ENCODE results near the gene PLAAT5. TPM values are rescaled to one million over a fixed set of nuclear protein-coding genes. Genes with fewer than 3 reads are reported as not detected.
"Not testable (repeated sequence)": the region's sequence is repeated elsewhere in the genome, so short reads cannot be mapped to it uniquely, and the experiment has no call there.

The PLAAT5 gene
- total and polyA plus RNA-seq, 2 of the 13 experiments (the other 11 are each of a cell fraction or from before 2014, with no cell fraction given), result not detected

- no peak for FAIRE-seq
- Histone ChIP-seq H4K20me1 (ENCODE audit: insufficient read depth, low read length) (no peaks in the 10 kb centered on the region), H3K9me3 (ENCODE audit: low read length) (no peaks in the 10 kb centered on the region), H3K27ac (ENCODE audit: extremely low read length, insufficient read depth, low read length) (no peak overlapping the region), H3K9ac (ENCODE audit: insufficient read depth, low read depth, low read length) (no peak overlapping the region), H3K4me1 (ENCODE audit: insufficient read depth, low read length) (peaks cover 30% of the 10 kb centered on the region), H3K79me2 (ENCODE audit: insufficient read depth, low read length) (no peaks in the 10 kb centered on the region), H3K4me3 (replicated peaks in 1 of 3; ENCODE audit: insufficient read depth in 1 of 3, low read depth in 2 of 3, low read length in 3 of 3) (no peak overlapping the region), H3K36me3 (replicated peaks in 1 of 2; ENCODE audit: control insufficient read depth in 1 of 2, insufficient read depth in 2 of 2, low read length in 2 of 2) (no peaks in the 10 kb centered on the region), H3K4me2 (ENCODE audit: low read depth, low read length) (no peak overlapping the region), H2AFZ (ENCODE audit: low read length) (no peak overlapping the region), H3K27me3 (ENCODE audit: control insufficient read depth in 1 of 2, insufficient read depth in 2 of 2, low read length in 2 of 2) (0 out of 5 replicates have a peak, but pooled peaks cover 0 to 17% of the 10 kb centered on the region in 2 experiments)
- no peak for DNase-seq (ENCODE audit: low spot score)
- ATAC-seq, result no peak
- no peak for TF ChIP-seq ZNF703 (CRISPR knock-in tag; IDR thresholded peaks at IDR 0.05; ENCODE audit: borderline replicate concordance)
- TF ChIP-seq SMARCC2 (IDR thresholded peaks at IDR 0.05), result no peak
- no peak for TF ChIP-seq ZNF121 (CRISPR knock-in tag; IDR thresholded peaks at IDR 0.05)
- TF ChIP-seq ZNF616 (CRISPR knock-in tag; IDR thresholded peaks at IDR 0.05; ENCODE audit: low read depth), result no peak
- no peak for TF ChIP-seq EHMT2 (IDR thresholded peaks at IDR 0.05; ENCODE audit: borderline replicate concordance, low read depth, low read length)
- TF ChIP-seq ZNF510 (CRISPR knock-in tag; IDR thresholded peaks at IDR 0.05; ENCODE audit: low read depth), result no peak
- BruUV-seq (replicated peaks), result no TSS peak
- ChIA-PET POLR2A (no interaction called here), CTCF (ENCODE audit: low intra/inter-chr PET ratio, low total read pairs) (no interaction called here)
- in situ Hi-C loops (cut with HindIII; ENCODE audit: extremely low pct_ligation_motif_present, low pct_unique_long_range_greater_than_20kb) (no loop called here), intact Hi-C loops (cut with micrococcal nuclease; ENCODE audit: unreplicated experiment) (no loop called here)
- WGBS (ENCODE audit: low lambda C conversion rate), result 62% methylated on average over 2 of the region's 2 CpGs
Measured at GRCh38 chr11:63532117-63532516, 41.1 kb upstream of the PLAAT5 start.

DNA sequence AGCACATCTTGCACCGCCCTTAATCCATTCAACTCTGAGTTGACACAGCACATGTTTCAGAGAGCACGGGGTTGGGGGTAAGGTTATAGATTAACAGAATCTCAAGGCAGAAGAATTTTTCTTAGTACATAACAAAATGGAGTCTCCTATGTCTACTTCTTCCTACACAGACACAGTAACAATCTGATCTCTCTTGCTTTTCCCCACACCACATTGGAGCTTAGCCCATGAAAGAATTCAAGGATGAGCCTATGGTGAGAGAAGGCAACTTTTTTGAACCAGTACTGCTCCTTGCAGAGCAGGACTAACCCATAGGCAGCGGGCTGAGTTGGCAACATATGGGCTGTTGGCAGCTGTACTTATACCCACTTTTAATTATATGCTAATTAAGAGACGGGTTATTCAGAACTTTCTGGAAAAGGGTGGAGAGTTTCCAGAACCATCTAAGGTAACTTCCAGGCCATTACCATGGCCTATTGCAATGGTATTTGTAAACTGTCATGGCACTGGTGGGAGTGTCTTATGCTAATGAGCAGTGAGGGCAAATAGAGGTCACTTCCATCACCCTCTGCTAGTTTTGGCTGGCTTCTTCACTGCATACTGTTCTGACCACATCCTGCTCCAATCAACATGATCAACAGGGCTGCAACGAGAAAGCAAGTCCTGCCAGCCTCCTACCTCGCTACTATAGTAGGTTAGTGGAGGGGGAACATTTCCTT lies 40.3 kb upstream of the PLAAT5 start:
- H4K20me1 ChIP-seq (ENCODE audit: insufficient read depth, low read length); H3K9me3 ChIP-seq (ENCODE audit: low read length); H3K4me2 ChIP-seq (ENCODE audit: low read depth, low read length); H2AFZ ChIP-seq (ENCODE audit: low read length); H3K27ac ChIP-seq (ENCODE audit: extremely low read length, insufficient read depth, low read length); H3K79me2 ChIP-seq (ENCODE audit: insufficient read depth, low read length); FAIRE-seq; DNase-seq (ENCODE audit: low spot score); ATAC-seq; H3K36me3 ChIP-seq (replicated peaks in 1 of 2; ENCODE audit: control insufficient read depth in 1 of 2, insufficient read depth in 2 of 2, low read length in 2 of 2); BruUV-seq (replicated peaks); H3K4me3 ChIP-seq (replicated peaks in 1 of 3; ENCODE audit: insufficient read depth in 1 of 3, low read depth in 2 of 3, low read length in 3 of 3); H3K9ac ChIP-seq (ENCODE audit: insufficient read depth, low read depth, low read length); in situ Hi-C loops (cut with HindIII; ENCODE audit: extremely low pct_ligation_motif_present, low pct_unique_long_range_greater_than_20kb); CTCF ChIA-PET (ENCODE audit: low intra/inter-chr PET ratio, low total read pairs); intact Hi-C loops (cut with micrococcal nuclease; ENCODE audit: unreplicated experiment); POLR2A ChIA-PET: not testable (repeated sequence)
- H3K4me1 ChIP-seq (ENCODE audit: insufficient read depth, low read length), result peaks cover 22% of the 10 kb centered on the region
- 0 out of 5 replicates have a peak, but pooled peaks cover 0 to 17% of the 10 kb centered on the region in 2 experiments for H3K27me3 ChIP-seq (ENCODE audit: control insufficient read depth in 1 of 2, insufficient read depth in 2 of 2, low read length in 2 of 2)
- WGBS (ENCODE audit: low lambda C conversion rate), result 41% methylated on average over 5 of the region's 6 CpGs

Measured in HepG2 (cell line).